DOHH2 (cell line): ENCODE measurements around the gene CDHR3.

ENCODE experiments used
- EZH2phosphoT487 ChIP-seq: fragments of 200-600 bp; sonication (generic); IDR thresholded peaks from 2 replicates; pipeline ENCODE4 v1.6.1; 2017; ENCODE audit warnings: borderline replicate concordance, mild to moderate bottlenecking, antibody characterized with exemption, low read length, moderate library complexity, mixed read lengths
- TF ChIP-seq, protein P1 (sequence below): fragments of 200-600 bp; sonication (generic); IDR thresholded peaks from one replicate; pipeline ENCODE4 v1.5.1; 2014; ENCODE audit warnings: antibody characterized with exemption, mild to moderate bottlenecking, low read depth, low read length; ENCODE audit not compliant: poor library complexity, severe bottlenecking

DNA sequence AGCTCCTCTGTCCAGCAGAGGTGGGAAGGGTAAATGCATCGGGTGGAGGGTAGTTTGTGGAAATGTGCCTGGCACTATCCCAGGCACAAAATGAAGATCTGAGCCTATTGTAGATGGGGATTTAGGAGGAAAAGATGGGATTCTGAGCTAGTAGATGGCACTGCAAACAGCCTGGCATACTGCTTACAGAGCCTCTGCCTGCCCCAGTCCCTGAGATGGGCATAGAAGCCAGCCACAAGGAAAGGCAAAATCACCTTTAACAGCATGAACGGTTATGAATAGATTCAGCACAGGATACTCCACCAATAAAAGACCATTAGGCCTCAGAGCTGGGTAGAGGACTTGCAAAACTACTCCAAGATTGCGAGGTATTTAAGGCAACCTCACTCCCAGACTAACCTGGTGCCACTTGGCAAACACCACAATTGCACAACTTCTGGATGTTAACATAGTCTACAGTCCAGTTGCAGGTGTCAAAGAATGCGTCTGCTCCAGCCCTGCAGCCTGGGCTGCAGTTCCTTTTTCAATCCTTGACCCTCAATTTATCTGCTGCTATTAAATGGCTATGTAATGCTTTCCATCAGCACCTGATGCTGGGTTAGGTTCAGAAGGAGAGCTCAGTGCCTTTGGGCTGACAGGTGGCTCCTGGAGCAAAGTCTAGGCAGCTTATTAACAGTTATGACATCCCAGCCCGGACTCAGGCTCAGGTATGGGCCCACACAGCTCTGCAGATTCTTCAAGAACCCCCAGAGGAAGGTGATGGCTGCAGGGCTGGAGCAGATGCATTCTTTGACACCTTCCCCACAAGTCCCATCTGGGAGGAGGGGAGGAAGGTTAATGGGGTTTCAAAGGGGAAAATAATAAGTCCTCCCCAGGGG is 34.0 kb downstream of the CDHR3 start:
- TF ChIP-seq, protein P1, sequence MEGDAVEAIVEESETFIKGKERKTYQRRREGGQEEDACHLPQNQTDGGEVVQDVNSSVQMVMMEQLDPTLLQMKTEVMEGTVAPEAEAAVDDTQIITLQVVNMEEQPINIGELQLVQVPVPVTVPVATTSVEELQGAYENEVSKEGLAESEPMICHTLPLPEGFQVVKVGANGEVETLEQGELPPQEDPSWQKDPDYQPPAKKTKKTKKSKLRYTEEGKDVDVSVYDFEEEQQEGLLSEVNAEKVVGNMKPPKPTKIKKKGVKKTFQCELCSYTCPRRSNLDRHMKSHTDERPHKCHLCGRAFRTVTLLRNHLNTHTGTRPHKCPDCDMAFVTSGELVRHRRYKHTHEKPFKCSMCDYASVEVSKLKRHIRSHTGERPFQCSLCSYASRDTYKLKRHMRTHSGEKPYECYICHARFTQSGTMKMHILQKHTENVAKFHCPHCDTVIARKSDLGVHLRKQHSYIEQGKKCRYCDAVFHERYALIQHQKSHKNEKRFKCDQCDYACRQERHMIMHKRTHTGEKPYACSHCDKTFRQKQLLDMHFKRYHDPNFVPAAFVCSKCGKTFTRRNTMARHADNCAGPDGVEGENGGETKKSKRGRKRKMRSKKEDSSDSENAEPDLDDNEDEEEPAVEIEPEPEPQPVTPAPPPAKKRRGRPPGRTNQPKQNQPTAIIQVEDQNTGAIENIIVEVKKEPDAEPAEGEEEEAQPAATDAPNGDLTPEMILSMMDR, result no peak
- no peak for TF ChIP-seq EZH2phosphoT487
